ENCODE results near the gene MPRIP. TPM values are rescaled to one million over a fixed set of nuclear protein-coding genes. Genes with fewer than 3 reads are reported as not detected.

The MPRIP gene
- total RNA-seq, 1 experiment from 2014 or later: 258 TPM

GRCh38 chr17:17161121-17161520 is 118.9 kb downstream of the MPRIP start (continued):
- TF ChIP-seq MAX (IDR thresholded peaks at IDR 0.05): no peak
- no peak for TF ChIP-seq YY1 (IDR thresholded peaks at IDR 0.05; ENCODE audit: extremely low read depth, insufficient replicate concordance, low read depth, low read length)

GRCh38 chr17:17161759-17162158 is 119.5 kb downstream of the MPRIP start:
- TF ChIP-seq POLR2A (IDR thresholded peaks at IDR 0.05; ENCODE audit: borderline replicate concordance, extremely low read depth, insufficient read depth, insufficient read length) (no peak), ATF3 (IDR thresholded peaks at IDR 0.05) (no peak), EZH2phosphoT487 (IDR thresholded peaks at IDR 0.05; ENCODE audit: borderline replicate concordance) (no peak), POLR2AphosphoS5 (IDR thresholded peaks at IDR 0.05; ENCODE audit: low read depth, low read length) (no peak), TCF7L2 (IDR thresholded peaks at IDR 0.05; ENCODE audit: borderline replicate concordance, extremely low read depth, insufficient read depth, insufficient read length) (no peak), CBX3 (IDR thresholded peaks at IDR 0.05; ENCODE audit: low read depth) (no peak), ZFX (IDR thresholded peaks at IDR 0.05) (no peak)
- H3K27ac ChIP-seq (ENCODE audit: low read depth, low read length): no peak overlapping the region
- H3K9me2 ChIP-seq (ENCODE audit: insufficient read depth): no peaks in the 10 kb centered on the region
- DNase-seq (ENCODE audit: low read depth, low spot score): no peak
- no peaks in the 10 kb centered on the region for H3K9me3 ChIP-seq (ENCODE audit: control insufficient read depth in 1 of 2, insufficient read depth in 1 of 2, low read depth in 1 of 2, low read length in 2 of 2)
- no peaks in the 10 kb centered on the region for H3K4me1 ChIP-seq (ENCODE audit: control insufficient read depth in 1 of 2, insufficient read depth in 2 of 2, low read length in 2 of 2)
- no peak for ATAC-seq
- POLR2A ChIA-PET: no interaction called here
- no peaks in the 10 kb centered on the region for H4K20me1 ChIP-seq (ENCODE audit: insufficient read depth)
- H3K36me3 ChIP-seq (ENCODE audit: control insufficient read depth in 1 of 2, insufficient read depth in 2 of 2, low read length in 2 of 2): peaks cover 23 to 45% of the 10 kb centered on the region in 2 experiments
- no peaks in the 10 kb centered on the region for H3K27me3 ChIP-seq (ENCODE audit: insufficient read depth, low read length)
- CTCF ChIA-PET: no interaction called here
- H3K4me2 ChIP-seq (ENCODE audit: low read length): no peak overlapping the region
- no peak overlapping the region for H3K4me3 ChIP-seq (replicated peaks in 1 of 2; ENCODE audit: low read depth in 1 of 2, low read length in 2 of 2)
- H2AFZ ChIP-seq (ENCODE audit: low read depth, low read length, poor library complexity, severe bottlenecking): no peak overlapping the region
- no TSS peak for BruUV-seq (replicated peaks)
- intact Hi-C loops (cut with micrococcal nuclease): no loop called here
- no peaks in the 10 kb centered on the region for H3K79me2 ChIP-seq (ENCODE audit: insufficient read depth, low read length)
- RAD21 ChIA-PET (ENCODE audit: low non-redundant PET in 1 of 2, low total read pairs in 2 of 2, uncharacterized antibody in 2 of 2, unreplicated experiment in 2 of 2): no interaction called here
- H3K9ac ChIP-seq (ENCODE audit: low read length): no peak overlapping the region

- Histone ChIP-seq H4K20me1 (ENCODE audit: insufficient read depth) (no peaks in the 10 kb centered on the region), H3K4me2 (ENCODE audit: low read length) (no peak overlapping the region), H3K27me3 (ENCODE audit: insufficient read depth, low read length) (no peaks in the 10 kb centered on the region), H3K9ac (ENCODE audit: low read length) (no peak overlapping the region), H3K4me3 (replicated peaks in 1 of 2; ENCODE audit: low read depth in 1 of 2, low read length in 2 of 2) (no peak overlapping the region), H2AFZ (ENCODE audit: low read depth, low read length, poor library complexity, severe bottlenecking) (no peak overlapping the region), H3K79me2 (ENCODE audit: insufficient read depth, low read length) (no peaks in the 10 kb centered on the region), H3K9me2 (ENCODE audit: insufficient read depth) (no peaks in the 10 kb centered on the region), H3K9me3 (ENCODE audit: control insufficient read depth in 1 of 2, insufficient read depth in 1 of 2, low read depth in 1 of 2, low read length in 2 of 2) (no peaks in the 10 kb centered on the region), H3K27ac (ENCODE audit: low read depth, low read length) (no peak overlapping the region), H3K4me1 (ENCODE audit: control insufficient read depth in 1 of 2, insufficient read depth in 2 of 2, low read length in 2 of 2) (no peaks in the 10 kb centered on the region), H3K36me3 (ENCODE audit: control insufficient read depth in 1 of 2, insufficient read depth in 2 of 2, low read length in 2 of 2) (peaks cover 27 to 46% of the 10 kb centered on the region in 2 experiments)
- RAD21 ChIA-PET (ENCODE audit: low non-redundant PET in 1 of 2, low total read pairs in 2 of 2, uncharacterized antibody in 2 of 2, unreplicated experiment in 2 of 2): no interaction called here
- intact Hi-C loops (cut with micrococcal nuclease): no loop called here
- ATAC-seq (no peak), DNase-seq (ENCODE audit: low read depth, low spot score) (no peak)
- CTCF ChIA-PET: interaction anchor here (1.1 kb wide), 1 partner anchor 158 kb away, joined by 3 read pairs; no protein-coding TSS in a partner anchor
- TF ChIP-seq ATF3 (IDR thresholded peaks at IDR 0.05) (no peak), SIN3A (IDR thresholded peaks at IDR 0.05; ENCODE audit: low read depth) (no peak), POLR2A (IDR thresholded peaks at IDR 0.05; ENCODE audit: borderline replicate concordance, extremely low read depth, insufficient read depth, insufficient read length) (no peak), CEBPB (IDR thresholded peaks at IDR 0.05; ENCODE audit: low read depth) (no peak), ZNF274 (IDR thresholded peaks at IDR 0.05; ENCODE audit: low read depth, low read length) (no peak), FOSL1 (IDR thresholded peaks at IDR 0.05; ENCODE audit: low read depth) (no peak), POLR2AphosphoS5 (IDR thresholded peaks at IDR 0.05; ENCODE audit: low read depth, low read length) (no peak), TCF7L2 (IDR thresholded peaks at IDR 0.05; ENCODE audit: borderline replicate concordance, extremely low read depth, insufficient read depth, insufficient read length) (no peak), SRF (IDR thresholded peaks at IDR 0.05; ENCODE audit: low read depth) (no peak), CBX3 (IDR thresholded peaks at IDR 0.05; ENCODE audit: low read depth) (no peak)
- BruUV-seq (replicated peaks): no TSS peak
- POLR2A ChIA-PET: no interaction called here
Measured at GRCh38 chr17:17164156-17164555, 121.9 kb downstream of the MPRIP start.
